Liver (tissue), 3 donors: Measurements from ENCODE around the gene USH2A.

Source experiments
- FOXA1 ChIP-seq: IDR thresholded peaks from 2 replicates; pipeline ENCODE4 v1.6.1; 2016; ENCODE audit warnings: antibody characterized with exemption
- GABPA ChIP-seq, 2 donors: IDR thresholded peaks in 1 of 2; conservative IDR thresholded peaks in 1 of 2; 2 replicates each; pipeline ENCODE4 v1.6.1; 2016; ENCODE audit warnings: antibody characterized with exemption in 2 of 2, mild to moderate bottlenecking in 1 of 2, moderate library complexity in 1 of 2
- REST ChIP-seq: IDR thresholded peaks from 2 replicates; pipeline ENCODE4 v1.6.1; 2016; ENCODE audit warnings: antibody characterized with exemption, mild to moderate bottlenecking
- ZBTB33 ChIP-seq: IDR thresholded peaks from 2 replicates; pipeline ENCODE4 v1.6.1; 2016; ENCODE audit warnings: antibody characterized with exemption
- TF ChIP-seq, protein P1 (sequence below): fragments of 150-350 bp; IDR thresholded peaks from 2 replicates; pipeline ENCODE4 v1.5.1; 2017; ENCODE audit warnings: improper control_type of control experiment, low read depth, low read length; ENCODE audit not compliant: missing input control
- donor health status: healthy.
- donor health status: healthy.

- TF ChIP-seq REST (no peak), ZBTB33 (no peak), FOXA1 (no peak), GABPA (IDR thresholded peaks at IDR 0.05 in 1 of 2, conservative IDR thresholded peaks at IDR 0.05 in 1 of 2) (no peak)
- TF ChIP-seq, protein P1, sequence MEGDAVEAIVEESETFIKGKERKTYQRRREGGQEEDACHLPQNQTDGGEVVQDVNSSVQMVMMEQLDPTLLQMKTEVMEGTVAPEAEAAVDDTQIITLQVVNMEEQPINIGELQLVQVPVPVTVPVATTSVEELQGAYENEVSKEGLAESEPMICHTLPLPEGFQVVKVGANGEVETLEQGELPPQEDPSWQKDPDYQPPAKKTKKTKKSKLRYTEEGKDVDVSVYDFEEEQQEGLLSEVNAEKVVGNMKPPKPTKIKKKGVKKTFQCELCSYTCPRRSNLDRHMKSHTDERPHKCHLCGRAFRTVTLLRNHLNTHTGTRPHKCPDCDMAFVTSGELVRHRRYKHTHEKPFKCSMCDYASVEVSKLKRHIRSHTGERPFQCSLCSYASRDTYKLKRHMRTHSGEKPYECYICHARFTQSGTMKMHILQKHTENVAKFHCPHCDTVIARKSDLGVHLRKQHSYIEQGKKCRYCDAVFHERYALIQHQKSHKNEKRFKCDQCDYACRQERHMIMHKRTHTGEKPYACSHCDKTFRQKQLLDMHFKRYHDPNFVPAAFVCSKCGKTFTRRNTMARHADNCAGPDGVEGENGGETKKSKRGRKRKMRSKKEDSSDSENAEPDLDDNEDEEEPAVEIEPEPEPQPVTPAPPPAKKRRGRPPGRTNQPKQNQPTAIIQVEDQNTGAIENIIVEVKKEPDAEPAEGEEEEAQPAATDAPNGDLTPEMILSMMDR = no peak
Measured at GRCh38 chr1:215845234-215845891, 577.9 kb downstream of the USH2A start.
